GM12892 (cell line): ENCODE measurements around the gene KLHL28.

Source experiments
- POLR2A ChIP-seq: IDR thresholded peaks from 2 replicates; pipeline ENCODE4 v1.6.1; 2011; ENCODE audit warnings: low read depth, low read length, control low read depth
- POLR2AphosphoS5 ChIP-seq: IDR thresholded peaks from 2 replicates; pipeline ENCODE4 v1.6.1; 2011; ENCODE audit warnings: low read depth, low read length, control low read depth

GRCh38 chr14:44963044-44963528, 1.3 kb upstream of the KLHL28 start:
- TF ChIP-seq POLR2A (no peak), POLR2AphosphoS5 (no peak)
